ENCODE data around the gene LTBP1.

DNA sequence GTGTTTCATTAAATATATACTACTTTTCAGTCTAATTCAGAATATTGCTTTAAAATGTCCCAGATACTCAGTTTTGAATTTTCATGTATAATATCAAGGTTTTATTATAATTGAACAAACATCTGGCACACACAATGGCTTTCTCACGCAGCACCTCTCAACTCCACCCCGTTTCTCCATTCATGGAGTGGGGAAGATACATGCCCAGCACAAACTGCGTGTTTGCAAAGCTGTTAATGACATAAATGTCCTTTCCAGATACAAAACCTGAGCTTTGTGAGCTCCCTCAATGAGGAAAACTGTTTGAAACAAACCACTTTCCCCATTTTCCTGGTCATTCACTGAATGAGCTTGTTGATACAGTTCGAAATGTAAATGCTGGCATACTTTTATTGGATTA, 379.3 kb downstream of the LTBP1 start:
- TF ChIP-seq RFX5 (IDR thresholded peaks at IDR 0.05): no peak
- TF ChIP-seq, protein P1, sequence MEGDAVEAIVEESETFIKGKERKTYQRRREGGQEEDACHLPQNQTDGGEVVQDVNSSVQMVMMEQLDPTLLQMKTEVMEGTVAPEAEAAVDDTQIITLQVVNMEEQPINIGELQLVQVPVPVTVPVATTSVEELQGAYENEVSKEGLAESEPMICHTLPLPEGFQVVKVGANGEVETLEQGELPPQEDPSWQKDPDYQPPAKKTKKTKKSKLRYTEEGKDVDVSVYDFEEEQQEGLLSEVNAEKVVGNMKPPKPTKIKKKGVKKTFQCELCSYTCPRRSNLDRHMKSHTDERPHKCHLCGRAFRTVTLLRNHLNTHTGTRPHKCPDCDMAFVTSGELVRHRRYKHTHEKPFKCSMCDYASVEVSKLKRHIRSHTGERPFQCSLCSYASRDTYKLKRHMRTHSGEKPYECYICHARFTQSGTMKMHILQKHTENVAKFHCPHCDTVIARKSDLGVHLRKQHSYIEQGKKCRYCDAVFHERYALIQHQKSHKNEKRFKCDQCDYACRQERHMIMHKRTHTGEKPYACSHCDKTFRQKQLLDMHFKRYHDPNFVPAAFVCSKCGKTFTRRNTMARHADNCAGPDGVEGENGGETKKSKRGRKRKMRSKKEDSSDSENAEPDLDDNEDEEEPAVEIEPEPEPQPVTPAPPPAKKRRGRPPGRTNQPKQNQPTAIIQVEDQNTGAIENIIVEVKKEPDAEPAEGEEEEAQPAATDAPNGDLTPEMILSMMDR (IDR thresholded peaks at IDR 0.05): no peak
